Measurements from ENCODE around the gene TTPAL.

GRCh38 chr20:44526129-44526528, 50.5 kb downstream of the TTPAL start:
- no peak for TF ChIP-seq CTCF (conservative IDR thresholded peaks at IDR 0.05)
- TF ChIP-seq EZH2 (IDR thresholded peaks at IDR 0.05; ENCODE audit: low read depth): no peak

Data from PC-9 (cell line).